Endothelial cell of umbilical vein (primary cell): Measurements from ENCODE around the gene CDH15. TPM values are rescaled to one million over a fixed set of nuclear protein-coding genes. Genes with fewer than 3 reads are reported as not detected.

ENCODE experiments used
- BruUV-seq: library from RNA; stranded (reverse); fragments of 400-500 nt; replicated peaks from 2 replicates; lab custom pipeline; 2021; lab: Mats Ljungman, UMichigan
- CTCF ChIA-PET: fragments of 300-600, 350-600 bp; sonication (Branson Sonifier 250); formaldehyde crosslinking; loops from one replicate; lab custom pipeline; 2021; ENCODE audit warnings: antibody characterized with exemption, inconsistent platforms; lab: Charles Lee
- POLR2A ChIA-PET: fragments of 300-600, 350-600 bp; sonication (Branson Sonifier 250); formaldehyde crosslinking; loops from one replicate; lab custom pipeline; 2021; ENCODE audit warnings: antibody characterized with exemption, inconsistent platforms; lab: Charles Lee
- DNase-seq: peaks from one replicate; pipeline ENCODE4 v3.0.0-alpha.2; 2011; ENCODE audit warnings: low read depth, low spot score
- FAIRE-seq: peaks from 2 replicates; lab custom pipeline; 2011; peaks lifted over from hg19 to GRCh38; lab: Jason Lieb, UNC
- H2AFZ ChIP-seq: 2 replicates; pipeline ENCODE4 v1.6.0; 2012; ENCODE audit warnings: low read depth, low read length, control low read depth, inconsistent platforms
- H3K27ac ChIP-seq: 2 replicates; pipeline ENCODE4 v1.5.1; 2011; ENCODE audit warnings: low read depth, mild to moderate bottlenecking, control low read depth, low read length, moderate library complexity; ENCODE audit not compliant: insufficient read depth
- H3K27me3 ChIP-seq, 2 experiments: 2 replicates each; pipeline versions ENCODE4 v1.6.0 to v1.6.1; 2011; ENCODE audit warnings: low read length in 2 of 2, mixed read lengths in 1 of 2; ENCODE audit not compliant: control insufficient read depth in 2 of 2, insufficient read depth in 2 of 2
- H3K36me3 ChIP-seq, 2 experiments: 2 replicates in 1 of 2; 3 replicates in 1 of 2; pipeline ENCODE4 v1.5.1; 2011; ENCODE audit warnings: low read length in 2 of 2, mild to moderate bottlenecking in 1 of 2, moderate library complexity in 1 of 2; ENCODE audit not compliant: control insufficient read depth in 2 of 2, insufficient read depth in 2 of 2; ENCODE audit errors: extremely low read depth in 1 of 2
- H3K4me1 ChIP-seq: 3 replicates; pipeline ENCODE4 v1.5.1; 2011; ENCODE audit warnings: mild to moderate bottlenecking, low read length; ENCODE audit not compliant: control insufficient read depth, insufficient read depth; ENCODE audit errors: extremely low read depth
- H3K4me2 ChIP-seq: 2 replicates; pipeline ENCODE4 v1.6.1; 2011; ENCODE audit warnings: low read length, control low read depth, mixed read lengths; ENCODE audit not compliant: insufficient read depth
- H3K4me3 ChIP-seq, 3 experiments: fragments of 200-600 bp in 1 of 3; sonication (generic), shearing (Covaris generic) in 1 of 3; replicated peaks in 1 of 3; 2 replicates each; pipeline ENCODE4 v1.5.1; 2011 to 2016; ENCODE audit warnings: control low read depth in 3 of 3, low read length in 3 of 3, mild to moderate bottlenecking in 2 of 3, inconsistent platforms in 1 of 3, low read depth in 1 of 3, moderate library complexity in 1 of 3; ENCODE audit not compliant: insufficient read depth in 1 of 3
- H3K79me2 ChIP-seq: 2 replicates; pipeline ENCODE4 v1.6.0; 2012; ENCODE audit warnings: low read length, inconsistent platforms; ENCODE audit not compliant: control insufficient read depth, insufficient read depth
- H3K9ac ChIP-seq: replicated peaks from 2 replicates; pipeline ENCODE3; 2011; ENCODE audit warnings: low read length, control low read depth; ENCODE audit not compliant: insufficient read depth; ENCODE audit errors: extremely low read depth
- H3K9me1 ChIP-seq: replicated peaks from 3 replicates; pipeline ENCODE4 v1.6.0; 2011; ENCODE audit warnings: mild to moderate bottlenecking, low read length; ENCODE audit not compliant: control insufficient read depth, insufficient read depth; ENCODE audit errors: extremely low read depth
- H3K9me3 ChIP-seq: replicated peaks from 2 replicates; pipeline ENCODE4 v1.5.1; 2012; ENCODE audit warnings: low read length, inconsistent platforms; ENCODE audit not compliant: control insufficient read depth, insufficient read depth
- H4K20me1 ChIP-seq: replicated peaks from 2 replicates; pipeline ENCODE3; 2011; ENCODE audit warnings: mild to moderate bottlenecking, low read length; ENCODE audit not compliant: control insufficient read depth, insufficient read depth; ENCODE audit errors: extremely low read depth
- CTCF ChIP-seq, 2 donors: IDR thresholded peaks; 1 replicate in 1 of 2; 2 replicates in 1 of 2; pipeline ENCODE4 v1.5.1; 2011; ENCODE audit warnings: low read length in 2 of 2, mild to moderate bottlenecking in 2 of 2, moderate library complexity in 2 of 2, control low read depth in 1 of 2, inconsistent platforms in 1 of 2, low read depth in 1 of 2; ENCODE audit not compliant: insufficient read depth in 1 of 2; ENCODE audit errors: extremely low read depth in 1 of 2
- EZH2 ChIP-seq: IDR thresholded peaks from 2 replicates; pipeline ENCODE4 v1.6.1; 2012; ENCODE audit warnings: borderline replicate concordance, low read depth, mild to moderate bottlenecking, moderate library complexity, low read length, inconsistent platforms; ENCODE audit not compliant: severe bottlenecking
- FOS ChIP-seq: IDR thresholded peaks from 2 replicates; pipeline ENCODE4 v1.6.1; 2011; ENCODE audit warnings: mild to moderate bottlenecking, low read length, moderate library complexity, borderline replicate concordance; ENCODE audit not compliant: insufficient read depth
- GATA2 ChIP-seq: IDR thresholded peaks from 2 replicates; pipeline ENCODE4 v1.7.0; 2011; ENCODE audit warnings: low read depth, mild to moderate bottlenecking, moderate library complexity, mixed read lengths, low read length; ENCODE audit not compliant: insufficient read length, insufficient read depth
- JUN ChIP-seq: IDR thresholded peaks from 2 replicates; pipeline ENCODE4 v1.6.1; 2011; ENCODE audit warnings: borderline replicate concordance, low read depth; ENCODE audit not compliant: insufficient read length, insufficient read depth
- MAX ChIP-seq: IDR thresholded peaks from 2 replicates; pipeline ENCODE4 v1.6.1; 2011; ENCODE audit not compliant: insufficient read depth, insufficient read length
- MYC ChIP-seq: IDR thresholded peaks from one replicate; pipeline ENCODE4 v1.6.1; 2011; ENCODE audit warnings: mild to moderate bottlenecking, low read depth, low read length
- POLR2A ChIP-seq: IDR thresholded peaks from 2 replicates; pipeline ENCODE4 v1.6.1; 2012; ENCODE audit warnings: low read depth, mild to moderate bottlenecking, control low read depth, low read length
- POLR2AphosphoS5 ChIP-seq: IDR thresholded peaks from 2 replicates; pipeline ENCODE4 v1.6.1; 2012; ENCODE audit warnings: low read depth, mild to moderate bottlenecking, control low read depth, low read length, moderate library complexity; ENCODE audit not compliant: insufficient read depth
- dilution Hi-C: fragments of 300-500 bp; cut with MboI; formaldehyde crosslinking; loops from one replicate; pipeline ENCODE4 v1.15.0; 2019; ENCODE audit warnings: low sequenced_read_pairs; ENCODE audit not compliant: extremely low pct_ligation_motif_present
- intact Hi-C: fragments of 100-400 bp; cut with micrococcal nuclease; formaldehyde crosslinking; loops from one replicate; pipeline ENCODE4 v1.10.0; 2022
- polyA plus RNA-seq, 4 experiments: library from polyadenylated mRNA; depleted of rRNA in 3 of 4; stranded (reverse) in 3 of 4; unstranded in 1 of 4; fragments of >200 nt; gene quantifications; 2 replicates each; pipeline versions ENCODE4 v1.2.1 to v1.2.3, GENCODE V29; 2011 to 2012; ENCODE audit warnings: missing spikeins in 1 of 4
- total RNA-seq: library from RNA; stranded (reverse); gene quantifications from 2 replicates; pipeline ENCODE4 v1.2.3, GENCODE V29; 2021

Gene CDH15
- total and polyA plus RNA-seq, 2 donors (not counting 3 experiments of a cell fraction or from before 2014, with no cell fraction given) = 0.44 TPM; not detected in 1

DNA sequence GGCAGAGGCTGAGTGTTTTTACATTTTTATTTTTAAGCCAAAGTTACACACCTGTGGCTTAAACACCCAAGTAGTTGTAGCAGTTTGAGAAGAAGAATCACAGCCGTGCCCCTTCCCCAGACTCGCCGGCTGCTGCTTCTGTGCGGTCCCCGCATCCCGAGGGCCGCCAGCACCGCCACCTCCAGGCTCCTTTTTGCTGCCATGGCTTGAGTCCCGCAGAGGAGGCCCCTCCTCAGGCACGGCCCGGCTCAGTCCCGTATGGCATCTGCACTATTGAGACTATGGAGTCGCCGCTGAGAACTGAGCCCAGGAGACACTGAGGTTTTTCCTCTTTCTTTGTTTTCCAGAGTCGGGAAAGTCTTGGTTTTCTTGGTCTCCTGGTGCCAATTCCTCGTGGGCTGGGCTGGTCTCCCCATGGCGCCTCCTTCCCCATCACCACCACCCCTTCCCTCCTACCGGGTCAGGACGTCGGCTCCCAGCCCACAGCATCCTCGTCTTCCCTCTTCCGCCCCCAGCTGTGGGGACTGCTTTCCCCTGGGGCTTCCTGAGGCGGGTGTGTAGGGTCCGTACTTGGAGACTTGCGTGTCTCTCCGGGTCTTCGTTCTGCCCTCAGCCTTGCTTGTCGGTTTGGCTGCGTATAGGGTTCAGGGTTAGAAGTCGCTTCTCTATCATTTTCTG is 32.6 kb upstream of the CDH15 start:
- ChIA-PET CTCF (no interaction called here), POLR2A (no interaction called here)
- H4K20me1 ChIP-seq = no peaks in the 10 kb centered on the region
- dilution Hi-C loops = loop anchor here (25.0 kb wide), 1 partner anchor 177 kb away; no protein-coding TSS in a partner anchor
- no peak overlapping the region for H3K27ac ChIP-seq
- DNase-seq (no peak), FAIRE-seq (no peak)
- H3K4me3 ChIP-seq = no peak overlapping the region
- no peaks in the 10 kb centered on the region for H3K9me1 ChIP-seq
- no peak overlapping the region for H3K9ac ChIP-seq
- TF ChIP-seq FOS (no peak), MYC (no peak), GATA2 (no peak), EZH2 (no peak), JUN (no peak), POLR2A (no peak), POLR2AphosphoS5 (no peak), CTCF (IDR thresholded peaks at IDR 0.05; ENCODE audit: extremely low read depth in 1 of 2, insufficient read depth in 1 of 2, low read depth in 1 of 2, low read length in 2 of 2) (no peak), MAX (no peak)
- intact Hi-C loops = no loop called here
- H3K79me2 ChIP-seq = no peaks in the 10 kb centered on the region
- H3K4me1 ChIP-seq = no peaks in the 10 kb centered on the region
- H3K36me3 ChIP-seq = peaks cover 0 to 4% of the 10 kb centered on the region in 2 experiments
- H3K9me3 ChIP-seq = no peaks in the 10 kb centered on the region
- no peak overlapping the region for H3K4me2 ChIP-seq
- BruUV-seq = no TSS peak
- no peak overlapping the region for H2AFZ ChIP-seq
- no peaks in the 10 kb centered on the region for H3K27me3 ChIP-seq
